Upper lobe of right lung (tissue), 1 donor: Measurements from ENCODE around the gene UQCR11. TPM values are rescaled to one million over a fixed set of nuclear protein-coding genes. Genes with fewer than 3 reads are reported as not detected.

Experiments
- ATAC-seq: fragments of 200-7000 bp; cut with Tn5 transposase; one replicate; pipeline ENCODE4 v1.9.1; 2020; ENCODE audit warnings: mild to moderate bottlenecking, moderate library complexity
- DNase-seq: peaks from one replicate; pipeline ENCODE4 v3.0.0-alpha.2; 2020
- H3K27ac ChIP-seq: fragments of 200-600 bp; one replicate; pipeline ENCODE4 v1.8.0; 2022
- H3K27me3 ChIP-seq: fragments of 200-600 bp; one replicate; pipeline ENCODE4 v1.8.0; 2022; ENCODE audit warnings: mild to moderate bottlenecking
- H3K36me3 ChIP-seq: fragments of 200-600 bp; one replicate; pipeline ENCODE4 v1.8.0; 2022
- H3K4me1 ChIP-seq: fragments of 200-600 bp; one replicate; pipeline ENCODE4 v1.8.0; 2022
- H3K4me3 ChIP-seq: fragments of 200-600 bp; one replicate; pipeline ENCODE4 v1.8.0; 2022; ENCODE audit warnings: mild to moderate bottlenecking
- H3K9me3 ChIP-seq: fragments of 200-600 bp; one replicate; pipeline ENCODE4 v1.8.0; 2022
- CTCF ChIP-seq: fragments of 200-600 bp; IDR thresholded peaks from one replicate; pipeline ENCODE4 v1.8.0; 2022; ENCODE audit warnings: antibody characterized with exemption
- intact Hi-C: fragments of 100-400 bp; cut with DNase I; formaldehyde crosslinking; loops from one replicate; pipeline ENCODE4 v1.11.0; 2022
- total RNA-seq: library from RNA; stranded (reverse); fragmentation: NEBNext Ultra II Directional; extraction: Animal tissue kit (Norgen Biotek cat#: 25700); gene quantifications from one replicate; pipeline ENCODE4 v1.2.1, GENCODE V29; 2021
- donor health status: DM: no; HTN: yes; CAD: no; lungs with severe emphysema.

Gene UQCR11
- total RNA-seq, 1 donor from 2014 or later: 167 TPM

GRCh38 chr19:1631557-1632100 lies 26.4 kb upstream of the UQCR11 start:
- peaks cover 11% of the 10 kb centered on the region for H3K36me3 ChIP-seq
- no peak for TF ChIP-seq CTCF
- ATAC-seq (no peak), DNase-seq (no peak)
- H3K27me3 ChIP-seq: no peaks in the 10 kb centered on the region
- no peaks in the 10 kb centered on the region for H3K4me1 ChIP-seq
- H3K9me3 ChIP-seq: no peaks in the 10 kb centered on the region
- no peak overlapping the region for H3K27ac ChIP-seq
- no peak overlapping the region for H3K4me3 ChIP-seq
- intact Hi-C loops: no loop called here

GRCh38 chr19:1630811-1631210 lies 25.5 kb upstream of the UQCR11 start:
- TF ChIP-seq CTCF: no peak
- H3K4me3 ChIP-seq: no peak overlapping the region
- H3K4me1 ChIP-seq: no peaks in the 10 kb centered on the region
- H3K27me3 ChIP-seq: no peaks in the 10 kb centered on the region
- H3K9me3 ChIP-seq: no peaks in the 10 kb centered on the region
- no peak overlapping the region for H3K27ac ChIP-seq
- intact Hi-C loops: no loop called here
- no peak for DNase-seq
- peaks cover 5% of the 10 kb centered on the region for H3K36me3 ChIP-seq
- no peak for ATAC-seq

GRCh38 chr19:1630012-1630411 lies 24.8 kb upstream of the UQCR11 start:
- no peak for ATAC-seq

GRCh38 chr19:1629256-1629808 lies 24.1 kb upstream of the UQCR11 start:
- TF ChIP-seq CTCF: no peak
- Histone ChIP-seq H3K27ac (no peak overlapping the region), H3K36me3 (peaks cover 5% of the 10 kb centered on the region), H3K4me3 (no peak overlapping the region), H3K9me3 (no peaks in the 10 kb centered on the region), H3K4me1 (no peaks in the 10 kb centered on the region), H3K27me3 (no peaks in the 10 kb centered on the region)
- ATAC-seq (no peak), DNase-seq (no peak)
- intact Hi-C loops: no loop called here

More at GRCh38 chr19:1630012-1630411, 24.8 kb upstream of the UQCR11 start:
- DNase-seq: no peak
- H3K27me3 ChIP-seq: no peaks in the 10 kb centered on the region
- H3K4me1 ChIP-seq: no peaks in the 10 kb centered on the region
- peaks cover 5% of the 10 kb centered on the region for H3K36me3 ChIP-seq
- H3K4me3 ChIP-seq: no peak overlapping the region
- no peak for TF ChIP-seq CTCF
- intact Hi-C loops: no loop called here
- H3K27ac ChIP-seq: no peak overlapping the region
- no peaks in the 10 kb centered on the region for H3K9me3 ChIP-seq

- no peak for DNase-seq
- intact Hi-C loops: no loop called here
- Histone ChIP-seq H3K27me3 (no peaks in the 10 kb centered on the region), H3K27ac (no peak overlapping the region), H3K36me3 (peaks cover 11% of the 10 kb centered on the region), H3K4me3 (no peak overlapping the region), H3K9me3 (no peaks in the 10 kb centered on the region), H3K4me1 (no peaks in the 10 kb centered on the region)
- no peak for TF ChIP-seq CTCF
- ATAC-seq: no peak
Observed at GRCh38 chr19:1627194-1627593, 21.9 kb upstream of the UQCR11 start.
